K562 (cell line): ENCODE measurements around the gene MYG1. TPM values are rescaled to one million over a fixed set of nuclear protein-coding genes. Genes with fewer than 3 reads are reported as not detected.

Experiments used
- ARNT ChIP-seq, 2 experiments: fragments of 450-650 bp; IDR thresholded peaks; 2 replicates each; pipeline ENCODE4 v1.6.1; 2016; ENCODE audit warnings: mild to moderate bottlenecking in 1 of 2
- ASH1L ChIP-seq: fragments of 450-650 bp; IDR thresholded peaks from 2 replicates; pipeline ENCODE4 v1.6.1; 2018; ENCODE audit warnings: borderline replicate concordance, mild to moderate bottlenecking, low read depth; ENCODE audit not compliant: partially characterized antibody
- BRF1 ChIP-seq: IDR thresholded peaks from 3 replicates; pipeline ENCODE4 v1.6.1; 2011; ENCODE audit warnings: borderline replicate concordance, mild to moderate bottlenecking; ENCODE audit not compliant: insufficient read length; ENCODE audit errors: extremely low read depth
- CHD4 ChIP-seq: fragments of 200-600 bp; sonication (generic); IDR thresholded peaks from 3 replicates; pipeline ENCODE4 v1.6.1; 2012; ENCODE audit warnings: low read depth, mild to moderate bottlenecking, mixed read lengths, low read length, inconsistent platforms; ENCODE audit not compliant: insufficient read depth, insufficient replicate concordance, poor library complexity, severe bottlenecking
- FIP1L1 ChIP-seq: fragments of 200-400 bp; formaldehyde crosslinking; IDR thresholded peaks from 2 replicates; pipeline ENCODE4 v1.6.1; 2018; ENCODE audit warnings: mild to moderate bottlenecking, low read depth, low read length; ENCODE audit not compliant: poor library complexity, severe bottlenecking
- GABPA ChIP-seq: fragments of 200-800 bp; sonication (Bioruptor generic); conservative IDR thresholded peaks from 2 replicates; pipeline ENCODE4 v1.6.1; 2016; ENCODE audit warnings: low read depth, missing genetic modification characterization, missing compliant biosample characterization
- GABPB1 ChIP-seq: sonication (generic); formaldehyde crosslinking; IDR thresholded peaks from 2 replicates; pipeline ENCODE4 v1.8.0; 2022; ENCODE audit warnings: mild to moderate bottlenecking, missing genetic modification reagents
- GATA2 ChIP-seq: sonication (generic); formaldehyde crosslinking; IDR thresholded peaks from 2 replicates; pipeline ENCODE4 v1.4.0; 2020; ENCODE audit warnings: mild to moderate bottlenecking, missing genetic modification reagents
- HDAC8 ChIP-seq: fragments of 450-650 bp; IDR thresholded peaks from 2 replicates; pipeline ENCODE4 v1.6.1; 2016; ENCODE audit warnings: mild to moderate bottlenecking, missing genetic modification characterization, moderate library complexity, missing compliant biosample characterization
- HMBOX1 ChIP-seq: sonication (generic); IDR thresholded peaks from 2 replicates; pipeline ENCODE4 v1.6.1; 2016
- ILF3 ChIP-seq: fragments of 450-650 bp; IDR thresholded peaks from 2 replicates; pipeline ENCODE4 v1.6.1; 2018; ENCODE audit warnings: antibody characterized with exemption, mild to moderate bottlenecking, moderate library complexity, borderline replicate concordance
- KLF10 ChIP-seq: fragments of 250-450 bp; sonication (Bioruptor Pico); IDR thresholded peaks from 2 replicates; pipeline ENCODE4 v1.6.1; 2021; ENCODE audit warnings: matching md5 sums
- MAFK ChIP-seq: IDR thresholded peaks from 2 replicates; pipeline ENCODE4 v1.6.1; 2011; ENCODE audit warnings: low read length, improper control_type of control experiment
- POLR2AphosphoS5 ChIP-seq: IDR thresholded peaks from 2 replicates; pipeline ENCODE4 v1.6.1; 2011; ENCODE audit warnings: mild to moderate bottlenecking, low read depth, low read length, moderate library complexity; ENCODE audit not compliant: control insufficient read depth, insufficient read depth
- SIN3B ChIP-seq: fragments of 450-650 bp; IDR thresholded peaks from 2 replicates; pipeline ENCODE4 v1.6.1; 2017; ENCODE audit warnings: low read depth, mild to moderate bottlenecking, moderate library complexity
- SIRT6 ChIP-seq: IDR thresholded peaks from one replicate; pipeline ENCODE4 v1.6.1; 2012; ENCODE audit warnings: low read depth, mild to moderate bottlenecking, control low read depth, inconsistent platforms, low read length, moderate library complexity
- ZKSCAN8 ChIP-seq: fragments of 200-800 bp; sonication (Bioruptor generic); IDR thresholded peaks from 2 replicates; pipeline ENCODE4 v1.6.1; 2016; ENCODE audit warnings: missing genetic modification characterization, missing compliant biosample characterization
- ZNF561 ChIP-seq: fragments of 450-650 bp; formaldehyde crosslinking; conservative IDR thresholded peaks from 2 replicates; pipeline ENCODE4 v1.4.0; 2020; ENCODE audit warnings: mild to moderate bottlenecking, moderate library complexity
- polyA plus RNA-seq, 8 experiments: library from polyadenylated mRNA; depleted of rRNA in 4 of 8; stranded (reverse) in 5 of 8; unstranded in 3 of 8; fragments of >200 nt; fragmentation: Nextera tagmentation in 2 of 8; fragmentation: Illumina TruSeq in 1 of 8; extraction: Ambion mirVana in 2 of 8; extraction: Trizol in 1 of 8; gene quantifications; 2 replicates each; pipeline versions ENCODE4 v1.2.1 to v1.2.3, GENCODE V29; 2011 to 2014; ENCODE audit warnings: inconsistent platforms in 1 of 8, missing spikeins in 1 of 8
- total RNA-seq, 7 experiments: library from RNA; depleted of rRNA in 6 of 7; stranded (reverse); fragments of >200 nt in 6 of 7; fragmentation: Illumina TruSeq in 2 of 7; extraction: Trizol in 2 of 7; gene quantifications; 2 replicates each; pipeline versions ENCODE4 v1.2.1 to v1.2.3, GENCODE V29; 2011 to 2021; ENCODE audit warnings: low replicate concordance in 1 of 7

MYG1 gene
- total and polyA plus RNA-seq, 9 of the 15 experiments (the other 6 are each of a cell fraction or from before 2014, with no cell fraction given): 0.45 to 5.6 (median 2.1) TPM

- TF ChIP-seq GABPA (tag) (no peak), ASH1L (no peak), POLR2AphosphoS5 (no peak), GABPB1 (no peak), MAFK (peak; percentile 20; the same call in 1 of the 2 replicates), SIRT6 (no peak), BRF1 (no peak), FIP1L1 (no peak), ARNT (IDR thresholded peaks at IDR 0.05) (0 out of 4 replicates have a peak, but pooled peaks of 1 of the 2 experiments have one; percentile 13), SIN3B (no peak), CHD4 (peak; percentile 30), KLF10 (CRISPR knock-in tag) (no peak), ILF3 (no peak), GATA2 (no peak), HMBOX1 (no peak), ZNF561 (no peak), HDAC8 (tag) (no peak), ZKSCAN8 (CRISPR knock-in tag) (no peak)
Measured at GRCh38 chr12:53267306-53267998, 32.0 kb upstream of the MYG1 start (continued).
